Upper lobe of left lung (tissue), 6 donors: ENCODE measurements around the gene MCUB. TPM values are rescaled to one million over a fixed set of nuclear protein-coding genes. Genes with fewer than 3 reads are reported as not detected.
"Not testable (repeated sequence)": the region's sequence is repeated elsewhere in the genome, so short reads cannot be mapped to it uniquely, and the experiment has no call there.

Source experiments
- ATAC-seq, 2 donors: fragments of 200-7000 bp; cut with Tn5 transposase; one replicate each; pipeline ENCODE4 v1.9.1; 2022; ENCODE audit warnings: mild to moderate bottlenecking in 2 of 2, moderate library complexity in 2 of 2; ENCODE audit not compliant: low FRiP score in 2 of 2
- DNase-seq, 2 donors: peaks; one replicate each; pipeline ENCODE4 v3.0.0-alpha.2; 2019 to 2020
- H3K27ac ChIP-seq, 4 donors: fragments of 200-600 bp; sonication (generic); one replicate each; pipeline ENCODE4 v1.5.1; 2016 to 2019
- H3K27me3 ChIP-seq, 4 donors: fragments of 200-600 bp; sonication (generic); one replicate each; pipeline ENCODE4 v1.5.1; 2017 to 2019
- H3K36me3 ChIP-seq, 4 donors: fragments of 200-600 bp; sonication (generic); one replicate each; pipeline ENCODE4 v1.5.1; 2016 to 2019
- H3K4me1 ChIP-seq, 4 donors: fragments of 200-600 bp; sonication (generic); one replicate each; pipeline ENCODE4 v1.5.1; 2018 to 2019
- H3K4me3 ChIP-seq, 4 donors: fragments of 200-600 bp; sonication (generic); one replicate each; pipeline ENCODE4 v1.5.1; 2017 to 2019; ENCODE audit warnings: mild to moderate bottlenecking in 2 of 4, moderate library complexity in 1 of 4
- H3K9me3 ChIP-seq, 4 donors: fragments of 200-600 bp; sonication (generic); one replicate each; pipeline ENCODE4 v1.5.1; 2018 to 2019
- CTCF ChIP-seq, 6 experiments: fragments of 450-650 bp in 4 of 6; fragments of 200-600 bp in 2 of 6; sonication (generic) in 2 of 6; IDR thresholded peaks; one replicate each; pipeline ENCODE4 v1.5.1; 2016 to 2019; ENCODE audit warnings: antibody characterized with exemption in 6 of 6
- EP300 ChIP-seq, 4 donors: sonication (generic); formaldehyde crosslinking; IDR thresholded peaks; one replicate each; pipeline ENCODE4 v1.5.1; 2017; ENCODE audit warnings: antibody characterized with exemption in 4 of 4, control low read depth in 2 of 4
- POLR2A ChIP-seq, 4 donors: fragments of 450-650 bp; IDR thresholded peaks; one replicate each; pipeline ENCODE4 v1.5.1; 2016 to 2017; ENCODE audit warnings: antibody characterized with exemption in 4 of 4, mild to moderate bottlenecking in 2 of 4
- POLR2AphosphoS5 ChIP-seq, 2 donors: sonication (generic); formaldehyde crosslinking; IDR thresholded peaks; one replicate each; pipeline ENCODE4 v1.5.1; 2017; ENCODE audit warnings: antibody characterized with exemption in 2 of 2
- WGBS, 2 donors: methylation state at CpG; one replicate each; pipeline ENCODE4 v1.1.5; 2017 to 2018; 5-methylcytosine and 5-hydroxymethylcytosine counted together
- total RNA-seq, 6 donors: library from RNA; depleted of rRNA in 4 of 6; stranded (reverse); fragments of >200 nt in 4 of 6; gene quantifications; one replicate each; pipeline versions ENCODE4 v1.1.0 to v1.2.1, GENCODE V29; 2016 to 2021
- donor health status: DM: no; HTN: no; CAD: no; lungs with moderate emphysema.
- donor health status: DM: no; HTN: yes; CAD: no; lungs with severe emphysema.

The MCUB gene
- total RNA-seq, 6 donors from 2014 or later: 8.8 to 37.9 (median 19.4) TPM

GRCh38 chr4:109554971-109555370, 5.1 kb upstream of the MCUB start:
- TF ChIP-seq EP300 (IDR thresholded peaks at IDR 0.05): no peak
- no peak for TF ChIP-seq CTCF (IDR thresholded peaks at IDR 0.05)
- no peak for TF ChIP-seq POLR2A (IDR thresholded peaks at IDR 0.05)
- no peak for TF ChIP-seq POLR2AphosphoS5 (IDR thresholded peaks at IDR 0.05)
- DNase-seq (no peak), ATAC-seq (no peak)
- Histone ChIP-seq H3K4me3 (no peak overlapping the region), H3K27ac (no peak overlapping the region), H3K36me3 (no peaks in the 10 kb centered on the region), H3K27me3 (no peaks in the 10 kb centered on the region), H3K4me1 (peaks cover 0 to 7% (median 5%) of the 10 kb centered on the region in 4 donors), H3K9me3 (no peaks in the 10 kb centered on the region)
- 84 to 91% methylated on average over 3 of the region's 3 CpGs for WGBS, 2 donors

- Histone ChIP-seq H3K36me3 (no peaks in the 10 kb centered on the region), H3K9me3 (no peaks in the 10 kb centered on the region), H3K27ac (no peak overlapping the region), H3K4me1 (peaks cover 9 to 25% (median 13%) of the 10 kb centered on the region in 4 donors), H3K27me3 (no peaks in the 10 kb centered on the region), H3K4me3 (no peak overlapping the region)
- 99 to 100% methylated on average over 1 to 15 of the region's 28 CpGs for WGBS, 2 donors
- TF ChIP-seq CTCF (IDR thresholded peaks at IDR 0.05): no peak
- no peak for TF ChIP-seq POLR2AphosphoS5 (IDR thresholded peaks at IDR 0.05)
- no peak for TF ChIP-seq POLR2A (IDR thresholded peaks at IDR 0.05)
- TF ChIP-seq EP300 (IDR thresholded peaks at IDR 0.05): no peak
- DNase-seq: peak in 1 of 2 donors; percentile 82
- ATAC-seq: no peak
Measured at GRCh38 chr4:109557433-109557832, 2.6 kb upstream of the MCUB start.

- not testable (repeated sequence) for DNase-seq, H3K27me3 ChIP-seq, ATAC-seq, H3K36me3 ChIP-seq, H3K27ac ChIP-seq, H3K9me3 ChIP-seq, H3K4me3 ChIP-seq
- peaks cover 9 to 25% (median 13%) of the 10 kb centered on the region in 4 donors for H3K4me1 ChIP-seq
- 90 to 97% methylated on average over 6 of the region's 6 CpGs for WGBS, 2 donors
Measured at GRCh38 chr4:109558095-109558494, 2.0 kb upstream of the MCUB start.

- ATAC-seq (peak; percentile 56 to 63), DNase-seq (peak in 1 of 2 donors; percentile 86)
- H3K9me3 ChIP-seq: no peaks in the 10 kb centered on the region
- H3K4me3 ChIP-seq: peak overlapping the region; percentile 63 to 91 (median 80)
- H3K27me3 ChIP-seq: no peaks in the 10 kb centered on the region
- H3K4me1 ChIP-seq: peaks cover 9 to 25% (median 13%) of the 10 kb centered on the region in 4 donors
- 6 to 23% methylated on average over 6 to 22 of the region's 27 CpGs for whole genome bisulfite sequencing, 2 donors
- no peak for TF ChIP-seq POLR2A (IDR thresholded peaks at IDR 0.05)
- H3K27ac ChIP-seq: peak overlapping the region; percentile 79 to 88 (median 84)
- H3K36me3 ChIP-seq: no peaks in the 10 kb centered on the region
Measured at GRCh38 chr4:109559625-109559982, 442 bp upstream of the MCUB start.

- H3K27me3 ChIP-seq: no peaks in the 10 kb centered on the region
- H3K4me1 ChIP-seq: peaks cover 9 to 25% (median 13%) of the 10 kb centered on the region in 4 donors
- H3K36me3 ChIP-seq: no peaks in the 10 kb centered on the region
- no peaks in the 10 kb centered on the region for H3K9me3 ChIP-seq
- H3K4me3 ChIP-seq: peak overlapping the region; percentile 63 to 91 (median 80)
- peak in 1 of 2 donors; percentile 26 for DNase-seq
- WGBS, 2 donors: 0% methylated on average over 24 to 29 of the region's 29 CpGs
- peak overlapping the region; percentile 79 to 88 (median 84) for H3K27ac ChIP-seq
- TF ChIP-seq POLR2A (IDR thresholded peaks at IDR 0.05) (peak in 1 of 4 donors; percentile 44), POLR2AphosphoS5 (IDR thresholded peaks at IDR 0.05) (peak in 1 of 2 donors; percentile 6), CTCF (IDR thresholded peaks at IDR 0.05) (no peak), EP300 (IDR thresholded peaks at IDR 0.05) (no peak)
- peak; percentile 78 to 87 for ATAC-seq
Measured at GRCh38 chr4:109560687-109561461, 828 bp downstream of the MCUB start.
